GM12875 (cell line): Measurements from ENCODE around the gene MRPS16.

Experiments used
- H3K4me3 ChIP-seq: one replicate; pipeline ENCODE4 v1.5.1; 2011; ENCODE audit warnings: low read depth, low read length, control low read depth
- CTCF ChIP-seq: IDR thresholded peaks from 2 replicates; pipeline ENCODE4 v1.5.1; 2011; ENCODE audit warnings: low read depth, mild to moderate bottlenecking, control low read depth, inconsistent platforms, low read length, moderate library complexity, borderline replicate concordance; ENCODE audit not compliant: insufficient read depth

Gene MRPS16

GRCh38 chr10:73248259-73248724, 4.2 kb downstream of the MRPS16 start:
- TF ChIP-seq CTCF: no peak
- no peak overlapping the region for H3K4me3 ChIP-seq

- no peak for TF ChIP-seq CTCF
- H3K4me3 ChIP-seq: peak overlapping the region; percentile 77
These were observed 4.8 kb downstream of the MRPS16 start for GRCh38 chr10:73247509-73248258.

GRCh38 chr10:73246646-73247508, 5.6 kb downstream of the MRPS16 start, which contains the start of gene DNAJC9:
Gene DNAJC9, minus strand, starts transcription at chr10:73247255. Its CDS starts 66 bp downstream, at chr10:73247189.
- peak within 1 kb of the TSS; percentile 77 for H3K4me3 ChIP-seq
- no peak for TF ChIP-seq CTCF

- no peak for TF ChIP-seq CTCF
- peak overlapping the region; percentile 77 for H3K4me3 ChIP-seq
These were observed 6.2 kb downstream of the MRPS16 start for GRCh38 chr10:73246322-73246645.

GRCh38 chr10:73244866-73245477, 7.5 kb downstream of the MRPS16 start:
- peak overlapping the region; percentile 39 for H3K4me3 ChIP-seq
- no peak for TF ChIP-seq CTCF

- TF ChIP-seq CTCF: no peak
- H3K4me3 ChIP-seq: no peak overlapping the region
These were observed 12.5 kb downstream of the MRPS16 start for GRCh38 chr10:73239908-73240307.
